GM12873 (cell line): ENCODE results near the gene MYBPC3.

Source experiments
- TF ChIP-seq, protein P1 (sequence below): IDR thresholded peaks from 2 replicates; pipeline ENCODE4 v1.5.1; 2012; ENCODE audit warnings: low read depth, mild to moderate bottlenecking, moderate library complexity, low read length, control low read depth; ENCODE audit not compliant: insufficient read depth; ENCODE audit errors: missing control alignments

MYBPC3 gene

DNA sequence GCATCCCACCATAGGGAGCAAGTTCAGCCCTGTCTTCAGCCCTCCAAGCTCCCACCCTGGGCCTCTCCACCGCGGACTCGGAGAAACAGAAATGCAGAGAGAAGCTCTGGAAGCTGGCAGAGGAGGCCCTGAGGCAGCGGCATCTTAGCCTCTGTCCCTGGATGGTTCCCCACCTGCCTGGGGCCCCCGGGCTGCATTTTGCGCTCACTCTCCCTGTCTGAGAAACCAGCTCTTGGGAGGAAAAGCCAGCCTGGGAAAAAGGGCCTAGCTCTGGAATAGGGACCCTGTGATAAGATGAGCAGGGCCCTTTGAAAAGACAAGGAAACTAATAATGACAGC lies 37.9 kb upstream of the MYBPC3 start:
- TF ChIP-seq, protein P1, sequence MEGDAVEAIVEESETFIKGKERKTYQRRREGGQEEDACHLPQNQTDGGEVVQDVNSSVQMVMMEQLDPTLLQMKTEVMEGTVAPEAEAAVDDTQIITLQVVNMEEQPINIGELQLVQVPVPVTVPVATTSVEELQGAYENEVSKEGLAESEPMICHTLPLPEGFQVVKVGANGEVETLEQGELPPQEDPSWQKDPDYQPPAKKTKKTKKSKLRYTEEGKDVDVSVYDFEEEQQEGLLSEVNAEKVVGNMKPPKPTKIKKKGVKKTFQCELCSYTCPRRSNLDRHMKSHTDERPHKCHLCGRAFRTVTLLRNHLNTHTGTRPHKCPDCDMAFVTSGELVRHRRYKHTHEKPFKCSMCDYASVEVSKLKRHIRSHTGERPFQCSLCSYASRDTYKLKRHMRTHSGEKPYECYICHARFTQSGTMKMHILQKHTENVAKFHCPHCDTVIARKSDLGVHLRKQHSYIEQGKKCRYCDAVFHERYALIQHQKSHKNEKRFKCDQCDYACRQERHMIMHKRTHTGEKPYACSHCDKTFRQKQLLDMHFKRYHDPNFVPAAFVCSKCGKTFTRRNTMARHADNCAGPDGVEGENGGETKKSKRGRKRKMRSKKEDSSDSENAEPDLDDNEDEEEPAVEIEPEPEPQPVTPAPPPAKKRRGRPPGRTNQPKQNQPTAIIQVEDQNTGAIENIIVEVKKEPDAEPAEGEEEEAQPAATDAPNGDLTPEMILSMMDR: no peak

DNA sequence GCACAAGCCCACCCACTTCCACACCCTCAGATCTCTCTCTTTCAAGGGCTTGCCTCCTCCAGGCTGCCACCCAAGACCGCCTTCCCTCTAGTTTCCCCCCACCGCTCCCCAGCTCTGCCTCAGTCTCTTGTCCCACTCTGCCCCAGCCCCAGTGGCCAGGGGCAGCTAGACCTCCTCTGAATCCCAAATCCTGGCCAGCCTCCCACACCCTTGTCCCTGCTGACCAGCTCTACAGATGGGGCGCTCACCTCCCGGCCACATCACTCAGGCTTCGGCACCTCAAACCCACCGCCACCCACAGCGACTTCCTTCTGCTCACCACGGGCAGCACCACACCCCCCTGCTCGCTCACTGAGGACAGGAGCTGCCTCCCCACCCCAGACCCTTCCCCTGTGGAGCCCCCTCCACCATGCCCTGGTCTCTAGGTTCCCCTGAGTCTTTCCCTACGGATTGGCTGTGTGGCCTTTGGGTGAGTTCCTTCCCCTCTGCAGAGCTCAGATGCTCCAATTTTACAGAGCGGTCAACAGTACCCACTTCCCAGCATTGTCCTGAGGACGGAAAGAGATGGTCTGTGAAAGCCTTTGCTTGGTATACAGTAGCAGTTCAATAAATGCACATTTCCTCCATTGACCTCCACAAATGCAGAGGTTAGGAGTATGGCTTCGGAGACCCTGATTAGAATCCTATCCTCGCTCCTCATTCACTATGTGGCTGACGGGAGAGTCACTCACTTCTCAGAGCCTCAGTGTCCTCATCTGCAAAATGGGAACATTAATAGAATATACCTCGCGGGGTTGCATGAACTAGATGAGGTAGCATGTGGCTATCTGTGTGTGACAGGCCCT lies 37.3 kb upstream of the MYBPC3 start:
- TF ChIP-seq, protein P1: no peak

DNA sequence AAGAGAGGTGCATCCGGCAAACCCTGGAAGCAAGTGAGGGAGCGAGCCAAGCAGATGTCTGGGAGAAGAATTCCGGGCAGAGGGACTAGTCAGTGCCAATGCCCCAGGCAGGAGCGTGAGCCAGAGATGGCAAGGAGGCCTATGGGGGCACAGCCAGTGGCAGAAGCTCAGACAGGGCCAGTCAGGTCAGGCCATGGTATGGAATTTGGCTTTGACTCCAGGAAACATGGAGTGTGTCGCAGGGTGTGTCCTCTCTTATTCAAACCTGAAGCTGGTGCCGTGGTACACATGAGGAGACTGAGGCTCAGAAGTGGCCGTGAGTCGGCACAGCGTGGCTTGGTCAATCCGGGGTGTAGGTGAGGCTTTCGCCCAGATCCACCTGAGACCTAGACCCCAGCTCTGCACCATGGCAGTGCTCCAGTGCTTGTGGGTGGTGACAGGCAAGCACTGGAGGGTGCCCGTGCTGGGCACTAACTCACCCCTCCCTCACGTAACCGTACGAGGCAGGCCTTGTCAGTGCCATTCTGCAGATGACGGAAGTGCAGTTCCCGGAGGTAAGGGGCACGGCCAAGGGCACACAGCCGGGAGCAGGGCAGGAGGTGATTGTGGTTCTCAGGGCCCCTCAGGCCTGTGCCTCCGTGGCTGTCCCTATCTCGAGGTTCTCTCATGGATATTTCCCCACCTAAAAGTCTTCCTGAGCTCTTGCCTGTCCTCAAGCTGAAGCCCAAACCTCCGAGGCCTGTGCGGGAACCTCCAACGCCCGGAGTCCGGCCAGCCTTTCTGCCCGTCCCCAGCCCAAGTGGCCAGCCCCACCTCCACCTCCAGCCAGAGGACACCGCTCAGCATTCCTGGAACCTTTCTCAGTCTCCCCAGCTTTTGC lies 36.4 kb upstream of the MYBPC3 start:
- TF ChIP-seq, protein P1: no peak

DNA sequence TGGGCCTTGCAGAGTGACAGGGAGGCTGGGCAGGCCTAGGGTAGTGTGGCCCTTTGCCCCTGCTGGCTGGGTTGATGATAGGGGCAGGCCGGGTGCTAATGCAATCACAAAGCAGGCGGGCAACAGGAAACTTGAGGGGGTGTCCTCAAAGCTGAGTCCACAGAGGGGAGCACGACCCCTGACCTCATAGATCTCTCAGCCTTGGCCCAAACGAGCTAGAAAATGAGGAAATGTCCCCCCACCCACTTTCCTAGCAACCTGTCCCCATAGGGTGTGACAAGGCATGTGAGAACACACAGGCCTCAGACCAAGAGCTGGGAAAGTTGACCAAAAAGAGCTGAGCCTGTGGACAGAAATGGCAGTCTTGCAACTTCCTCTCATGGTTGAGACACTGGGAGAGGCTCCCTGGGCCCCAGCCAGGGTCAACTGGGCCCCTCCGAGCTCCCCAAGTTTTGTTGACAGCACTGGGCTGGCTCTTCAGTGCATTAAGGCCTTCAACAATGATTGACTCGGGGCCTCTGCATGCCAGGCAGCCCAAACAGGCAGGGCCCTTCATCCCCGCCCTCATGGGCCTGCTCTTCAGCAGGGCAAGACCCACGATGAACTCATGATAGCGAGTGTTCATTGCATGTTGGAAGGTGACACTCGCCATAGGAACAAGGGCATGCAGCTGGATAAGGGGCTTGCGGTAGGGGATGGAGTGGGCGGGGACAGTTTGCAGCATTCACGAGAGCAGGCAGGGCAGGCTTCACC lies 35.6 kb upstream of the MYBPC3 start:
- TF ChIP-seq, protein P1: no peak

DNA sequence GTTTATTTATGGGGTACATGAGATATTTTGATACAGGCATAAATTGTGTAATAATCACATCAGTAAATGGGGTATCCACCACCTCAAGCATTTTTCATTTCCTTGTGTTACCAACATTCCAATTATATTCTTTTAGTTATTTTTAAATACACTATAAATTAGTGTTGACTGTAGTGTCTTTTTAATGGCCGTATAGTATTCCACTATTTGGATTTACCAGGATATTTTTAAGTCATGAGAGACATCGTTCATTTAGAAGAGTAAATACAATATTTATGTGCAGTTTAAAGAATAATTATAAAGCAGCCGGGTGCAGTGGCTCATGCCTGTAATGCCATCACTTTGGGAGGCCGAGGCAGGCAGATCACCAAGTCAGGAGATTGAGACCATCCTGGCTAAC lies 32.0 kb upstream of the MYBPC3 start:
- TF ChIP-seq, protein P1: no peak

DNA sequence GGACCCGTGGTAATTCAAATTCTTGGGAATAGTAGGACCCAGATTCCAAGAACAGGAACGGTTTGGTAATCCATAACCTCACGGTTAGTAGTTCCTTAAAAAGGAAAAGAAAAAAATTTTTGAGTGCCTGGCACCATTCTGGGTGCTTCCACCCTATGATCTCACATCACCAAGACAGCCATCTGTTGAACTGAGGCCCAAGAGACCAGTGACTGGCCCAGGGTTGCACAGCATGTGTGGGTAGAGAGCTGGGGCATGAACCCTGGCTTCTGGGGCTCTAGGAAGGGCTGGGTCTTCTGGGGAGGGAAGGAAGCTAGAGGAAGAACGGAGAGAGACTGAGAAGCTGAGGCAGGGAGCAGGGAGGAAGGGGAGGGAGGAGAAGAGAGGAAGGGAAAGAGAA lies 30.6 kb upstream of the MYBPC3 start:
- TF ChIP-seq, protein P1: no peak

DNA sequence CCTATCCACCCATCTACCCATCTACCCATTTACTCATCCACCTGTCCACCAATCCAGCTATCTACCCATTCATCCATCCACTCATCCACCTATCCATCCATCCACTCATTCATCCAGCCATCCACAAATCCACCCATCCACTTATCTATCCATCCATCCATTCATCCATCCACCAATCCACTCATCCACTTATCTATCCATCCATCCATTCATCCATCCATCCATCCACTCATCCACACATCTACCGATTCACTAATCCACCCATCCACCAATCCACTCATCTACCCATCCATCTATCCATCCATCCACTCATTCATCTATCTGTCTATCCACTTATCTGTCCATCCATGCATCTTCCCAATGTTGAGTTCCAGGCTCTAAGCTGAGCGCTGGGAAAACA lies 27.6 kb upstream of the MYBPC3 start:
- TF ChIP-seq, protein P1: no peak
